H1 (cell line): ENCODE results near the gene MOK. TPM values are rescaled to one million over a fixed set of nuclear protein-coding genes. Genes with fewer than 3 reads are reported as not detected.

Experiments used
- ATF2 ChIP-seq: IDR thresholded peaks from 2 replicates; pipeline ENCODE4 v1.6.1; 2012; ENCODE audit warnings: low read length, inconsistent platforms
- BACH1 ChIP-seq: IDR thresholded peaks from 2 replicates; pipeline ENCODE4 v1.6.1; 2012; ENCODE audit warnings: low read length, improper control_type of control experiment
- CBX5 ChIP-seq: fragments of 300-800, 300-1000 bp; sonication (generic); IDR thresholded peaks from 2 replicates; pipeline ENCODE4 v1.7.1; 2016; ENCODE audit warnings: antibody characterized with exemption, low read length, low read depth
- CBX8 ChIP-seq: fragments of 300-800, 300-1000 bp; sonication (generic); IDR thresholded peaks from 2 replicates; pipeline ENCODE4 v1.7.1; 2016; ENCODE audit warnings: low read depth, low read length, borderline replicate concordance
- CHD2 ChIP-seq: IDR thresholded peaks from 2 replicates; pipeline ENCODE4 v1.6.1; 2012; ENCODE audit warnings: low read length, improper control_type of control experiment
- GTF2F1 ChIP-seq: IDR thresholded peaks from 2 replicates; pipeline ENCODE4 v1.6.1; 2012; ENCODE audit warnings: low read depth, low read length, improper control_type of control experiment, borderline replicate concordance
- KDM4A ChIP-seq: IDR thresholded peaks from one replicate; pipeline ENCODE4 v1.7.1; 2012; ENCODE audit warnings: low read depth, mild to moderate bottlenecking, moderate library complexity, low read length, inconsistent platforms; ENCODE audit not compliant: severe bottlenecking
- NANOG ChIP-seq: IDR thresholded peaks from 2 replicates; pipeline ENCODE4 v1.6.1; 2011; ENCODE audit warnings: low read length, low read depth, mild to moderate bottlenecking, inconsistent platforms; ENCODE audit not compliant: insufficient read depth, poor library complexity, severe bottlenecking
- PHF8 ChIP-seq: fragments of 200-600 bp; sonication (generic); conservative IDR thresholded peaks from 2 replicates; pipeline ENCODE4 v1.7.1; 2012; ENCODE audit warnings: low read depth, mild to moderate bottlenecking, inconsistent platforms, low read length, moderate library complexity
- RAD21 ChIP-seq, 2 experiments: IDR thresholded peaks in 1 of 2; conservative IDR thresholded peaks in 1 of 2; 2 replicates each; pipeline ENCODE4 v1.6.1; 2011; ENCODE audit warnings: low read depth in 2 of 2, low read length in 2 of 2, improper control_type of control experiment in 1 of 2, inconsistent platforms in 1 of 2, mild to moderate bottlenecking in 1 of 2, moderate library complexity in 1 of 2
- SAP30 ChIP-seq: fragments of 300-600 bp; sonication (generic); IDR thresholded peaks from 2 replicates; pipeline ENCODE4 v1.7.1; 2012; ENCODE audit warnings: low read length, moderate library complexity, mild to moderate bottlenecking, inconsistent platforms; ENCODE audit not compliant: insufficient read depth, insufficient replicate concordance
- SRF ChIP-seq: IDR thresholded peaks from 2 replicates; pipeline ENCODE4 v1.6.1; 2011; ENCODE audit warnings: mild to moderate bottlenecking, low read depth, low read length, moderate library complexity
- TAF1 ChIP-seq: IDR thresholded peaks from 2 replicates; pipeline ENCODE4 v1.6.1; 2011; ENCODE audit warnings: mild to moderate bottlenecking, low read depth, low read length
- TAF7 ChIP-seq: optimal IDR thresholded peaks from 2 replicates; pipeline ENCODE3; 2011; ENCODE audit warnings: low read depth, mild to moderate bottlenecking, inconsistent platforms, low read length, moderate library complexity, borderline replicate concordance
- polyA plus RNA-seq, 7 experiments: library from polyadenylated mRNA; depleted of rRNA in 3 of 7; stranded (reverse) in 5 of 7; unstranded in 2 of 7; fragments of >200 nt in 5 of 7; fragments of 200-250 nt in 2 of 7; gene quantifications; 1 replicate in 5 of 7; 2 replicates in 1 of 7; 4 replicates in 1 of 7; pipeline versions ENCODE4 v1.2.1 to v1.2.3, GENCODE V29; 2011 to 2013; ENCODE audit warnings: missing spikeins in 2 of 7, mixed read lengths in 2 of 7
- total RNA-seq: library from RNA; stranded (reverse); fragmentation: NEBNext Ultra II Directional; extraction: Animal tissue kit (Norgen Biotek cat#: 25700); gene quantifications from 2 replicates; pipeline ENCODE4 v1.2.1, GENCODE V29; 2021

Gene MOK
- total and polyA plus RNA-seq, 2 of the 8 experiments (the other 6 are each of a cell fraction or from before 2014, with no cell fraction given), result 2.1 to 2.5 TPM

- TF ChIP-seq SRF (no peak), RAD21 (IDR thresholded peaks at IDR 0.05 in 1 of 2, conservative IDR thresholded peaks at IDR 0.05 in 1 of 2; ENCODE audit: low read depth in 2 of 2, low read length in 2 of 2) (0 out of 4 replicates have a peak, but pooled peaks of 1 of the 2 experiments have one; percentile 2), TAF7 (no peak), CBX8 (no peak), GTF2F1 (no peak), TAF1 (no peak), KDM4A (peak; percentile 73), CHD2 (no peak), NANOG (no peak), BACH1 (no peak), PHF8 (0 out of 2 replicates have a peak, but pooled peaks have one; percentile 23), SAP30 (peak; percentile 99), CBX5 (no peak), ATF2 (no peak)
Observed at GRCh38 chr14:102304611-102305506, at the start of gene MOK (continued).
